Activated gamma-delta T cell treated with anti-CD3 and anti-CD28 coated beads, Interleukin-2, amount 50 U/mL, for 16 hours (primary cell): ENCODE results near the gene SH3TC1.

Experiments used
- DNase-seq: peaks from one replicate; pipeline ENCODE4 v3.0.0-alpha.2; 2020; ENCODE audit warnings: low read depth

SH3TC1 gene

GRCh38 chr4:8242782-8243560, 43.9 kb downstream of the SH3TC1 start:
- no peak for DNase-seq

DNA sequence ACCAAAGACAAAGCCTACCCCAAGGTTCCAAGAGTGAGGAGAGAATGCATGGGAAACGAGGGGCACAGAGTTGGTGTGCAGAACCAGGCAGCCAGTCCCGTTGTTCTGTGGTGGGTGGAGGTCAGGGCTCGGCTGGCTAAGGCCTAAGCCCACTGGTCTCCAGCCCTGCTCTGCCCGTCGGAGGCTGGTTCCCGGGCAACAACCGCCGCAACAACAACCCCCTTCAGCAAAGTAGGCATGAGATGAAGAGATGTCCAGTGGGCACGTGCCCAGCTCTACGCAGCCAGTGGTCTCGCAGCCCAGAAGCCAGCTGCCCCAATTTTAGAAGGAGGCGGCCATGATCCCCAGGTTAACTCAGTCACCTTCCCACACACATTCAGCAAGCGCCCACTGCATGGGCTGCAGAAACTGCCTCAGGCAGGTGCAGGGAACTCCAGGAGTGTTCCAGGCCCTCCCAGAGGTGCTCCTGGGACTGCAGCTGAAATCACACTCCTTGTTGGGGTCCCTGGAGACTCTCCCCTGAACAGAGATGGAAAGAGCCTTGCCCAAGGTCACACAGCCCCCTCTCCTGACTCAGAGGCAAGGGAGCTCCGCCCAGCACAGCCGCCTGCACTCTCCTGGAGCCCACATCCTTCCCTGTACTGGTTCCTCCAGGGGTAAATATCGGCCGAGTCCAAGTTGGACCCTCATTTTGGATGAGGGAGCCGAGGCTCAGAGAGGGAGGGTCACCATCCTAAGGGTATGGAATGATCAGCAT, 45.1 kb downstream of the SH3TC1 start:
- DNase-seq: no peak

- no peak for DNase-seq
These were observed 45.9 kb downstream of the SH3TC1 start for GRCh38 chr4:8244931-8245460.

- DNase-seq: no peak
These were observed 47.1 kb downstream of the SH3TC1 start for GRCh38 chr4:8245884-8246833.

- no peak for DNase-seq
These were observed 48.2 kb downstream of the SH3TC1 start for GRCh38 chr4:8247047-8247930.

DNA sequence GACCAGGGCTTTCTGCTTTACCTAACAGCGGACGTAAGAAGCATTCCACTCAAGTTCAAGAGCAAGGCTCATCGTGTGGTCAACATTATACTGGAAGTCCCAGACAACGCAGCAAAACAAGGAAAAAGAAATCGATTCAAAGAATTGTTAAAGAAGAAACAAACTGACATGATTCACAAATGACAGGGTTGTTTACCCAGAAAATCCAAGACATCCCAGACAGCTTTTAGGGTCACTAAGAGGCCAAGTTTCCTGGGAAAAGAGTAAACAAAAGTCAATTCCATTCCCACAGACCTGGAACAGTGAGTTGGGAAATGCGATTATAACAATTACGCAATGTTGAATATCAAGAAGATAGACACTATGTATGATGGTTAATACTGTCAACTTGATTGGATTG, 49.0 kb downstream of the SH3TC1 start:
- no peak for DNase-seq

- DNase-seq: no peak
These were observed 51.1 kb downstream of the SH3TC1 start for GRCh38 chr4:8250227-8250626.

DNA sequence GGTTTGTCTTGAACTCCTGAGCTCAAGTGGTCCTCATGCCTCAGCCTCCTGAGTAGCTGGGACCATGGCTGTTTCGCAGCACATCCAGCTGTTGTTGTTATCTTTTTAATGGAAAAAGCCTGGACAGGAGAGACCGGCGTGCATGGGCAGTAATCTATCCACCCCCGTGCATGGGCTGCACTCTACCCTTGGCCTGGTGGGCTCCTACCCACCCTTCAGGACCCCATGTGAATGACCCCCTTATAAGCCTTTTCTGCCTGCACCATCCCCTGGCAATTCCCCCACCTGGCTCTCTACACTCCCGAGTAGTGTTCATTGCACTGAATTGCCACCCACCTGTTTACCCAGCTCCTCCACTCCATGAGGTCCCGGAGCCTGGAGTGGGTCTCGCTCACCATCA, 51.5 kb downstream of the SH3TC1 start:
- no peak for DNase-seq

DNA sequence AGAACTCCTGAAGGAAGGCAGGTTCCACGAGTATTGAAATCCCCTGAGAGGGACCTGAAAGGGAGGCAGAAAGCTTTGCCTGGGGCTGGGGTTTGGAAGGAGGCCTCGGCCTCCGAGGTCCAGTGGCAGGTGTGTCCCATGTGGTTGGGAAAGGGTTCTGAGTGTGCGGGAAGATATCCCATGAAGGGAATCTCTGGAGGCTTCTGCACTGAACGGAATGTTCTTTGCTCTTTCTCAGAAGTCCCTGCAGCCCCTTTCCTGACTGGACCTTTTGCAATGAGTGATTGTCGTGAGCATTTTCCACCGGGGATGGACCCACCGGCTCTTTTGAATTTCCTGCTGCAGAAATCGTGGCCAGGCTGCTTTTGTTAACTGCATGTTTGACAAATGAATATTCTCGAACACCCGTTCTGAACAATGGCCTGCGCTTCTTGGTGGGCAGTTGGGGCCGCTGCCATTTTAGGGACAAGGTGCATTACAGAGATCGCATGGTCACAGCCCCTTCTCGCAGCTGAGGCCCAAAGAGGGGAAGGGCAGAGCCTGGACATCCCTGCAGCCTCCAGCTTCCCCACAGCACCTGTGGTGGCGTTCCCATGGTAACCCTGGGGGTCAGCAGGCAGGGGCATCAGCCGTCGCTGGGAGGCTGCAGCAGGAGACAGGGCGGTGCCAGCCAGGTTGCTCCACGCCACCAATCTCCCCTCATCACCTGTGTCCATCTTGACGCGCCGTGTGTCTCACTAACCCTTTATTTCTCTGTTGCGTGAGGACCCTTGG, 52.2 kb downstream of the SH3TC1 start:
- DNase-seq: no peak

DNA sequence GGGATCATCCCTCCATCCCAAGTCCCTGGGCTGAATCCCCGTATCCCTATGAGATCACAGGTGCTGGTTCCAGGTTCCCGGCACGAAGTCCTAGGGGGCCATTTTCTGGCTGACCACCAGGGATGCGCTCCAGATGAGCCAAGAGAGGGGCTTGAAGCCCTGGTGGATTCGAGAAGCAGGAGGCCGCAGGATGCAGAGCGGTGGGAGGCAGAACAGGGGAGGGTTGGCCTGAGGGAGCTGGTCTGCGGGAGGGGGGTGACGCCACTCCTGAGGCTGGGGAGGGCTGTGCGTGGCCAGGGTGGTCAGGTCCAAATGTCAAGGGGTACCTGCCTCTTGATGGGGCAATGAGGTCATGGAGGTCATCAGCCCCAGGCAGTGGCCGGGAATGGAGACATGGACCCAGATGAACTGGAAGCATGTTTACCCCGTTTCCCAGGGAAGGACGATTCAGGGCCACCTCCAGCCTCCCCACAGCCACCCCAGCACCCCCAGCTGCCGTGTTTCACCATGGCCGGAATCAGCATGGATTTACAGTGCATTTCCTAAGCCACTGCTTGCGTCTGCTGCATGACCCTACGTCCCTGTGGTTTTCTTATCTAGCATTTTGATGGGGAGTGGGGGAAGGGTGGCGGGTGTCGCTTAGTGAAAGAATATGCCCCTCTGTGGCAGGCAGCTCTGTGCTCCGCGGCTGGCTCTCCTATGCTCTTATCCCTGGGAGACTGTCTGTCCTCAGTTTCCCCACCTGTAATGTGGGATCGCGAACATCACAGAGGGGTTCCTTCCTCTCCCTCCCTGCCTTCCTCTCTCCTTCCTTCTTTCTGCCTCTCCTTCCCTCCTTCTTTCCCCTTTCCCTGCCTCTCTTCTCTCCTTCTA, 53.4 kb downstream of the SH3TC1 start:
- DNase-seq: no peak

DNA sequence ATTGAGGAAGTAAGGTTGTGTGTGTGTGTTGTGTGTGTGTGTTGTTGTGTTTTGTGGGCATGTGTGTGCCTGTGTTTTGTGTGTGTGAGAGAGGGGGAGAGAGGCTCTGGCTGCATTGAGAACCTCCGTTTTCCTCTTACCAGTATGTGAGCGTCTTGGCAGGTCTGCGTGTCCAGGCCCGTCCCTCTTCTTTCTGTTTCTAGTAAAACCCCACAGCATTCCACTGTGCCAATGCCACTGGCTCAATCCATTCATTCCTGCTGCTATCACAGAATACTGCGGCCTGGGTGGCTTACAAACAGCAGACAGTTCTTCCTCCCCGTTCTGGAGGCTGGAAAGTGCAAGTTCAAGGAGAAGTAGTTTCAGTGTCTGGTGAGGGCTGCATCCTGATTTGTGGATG, 55.0 kb downstream of the SH3TC1 start:
- DNase-seq: no peak

- no peak for DNase-seq
These were observed 56.8 kb downstream of the SH3TC1 start for GRCh38 chr4:8255698-8256441.

GRCh38 chr4:8257854-8258253, 58.8 kb downstream of the SH3TC1 start:
- DNase-seq: no peak

DNA sequence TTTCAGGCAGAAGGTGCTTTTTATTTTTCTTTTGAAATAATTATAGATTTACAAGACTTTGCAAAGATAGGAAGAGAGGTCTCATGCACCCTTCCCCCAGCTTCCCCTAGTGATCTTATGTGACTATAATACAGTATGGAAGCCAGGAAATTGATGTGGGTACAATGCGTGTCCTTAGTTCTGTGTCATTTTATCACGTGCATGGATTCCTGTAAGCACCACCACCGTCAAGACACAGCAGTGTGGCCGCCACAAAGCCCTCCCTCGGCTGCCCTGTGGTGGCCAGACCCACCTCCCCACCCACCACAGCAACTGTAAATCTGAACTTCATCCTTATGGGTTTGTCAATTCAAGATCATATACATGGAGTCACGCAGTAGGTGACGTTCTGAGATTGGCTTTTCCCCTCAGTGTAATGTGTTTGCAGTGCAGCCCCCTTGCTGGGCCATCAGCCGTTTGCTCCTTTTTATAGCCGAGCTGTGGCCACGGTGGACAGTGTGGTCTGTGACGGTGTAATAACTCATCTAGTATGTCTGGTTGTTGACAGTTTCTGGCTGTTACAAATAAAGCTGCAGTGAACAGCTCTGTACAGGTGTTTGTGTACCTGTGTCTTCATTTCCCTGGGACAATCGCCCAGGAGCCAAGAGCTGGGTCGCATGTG, 59.6 kb downstream of the SH3TC1 start:
- no peak for DNase-seq

DNA sequence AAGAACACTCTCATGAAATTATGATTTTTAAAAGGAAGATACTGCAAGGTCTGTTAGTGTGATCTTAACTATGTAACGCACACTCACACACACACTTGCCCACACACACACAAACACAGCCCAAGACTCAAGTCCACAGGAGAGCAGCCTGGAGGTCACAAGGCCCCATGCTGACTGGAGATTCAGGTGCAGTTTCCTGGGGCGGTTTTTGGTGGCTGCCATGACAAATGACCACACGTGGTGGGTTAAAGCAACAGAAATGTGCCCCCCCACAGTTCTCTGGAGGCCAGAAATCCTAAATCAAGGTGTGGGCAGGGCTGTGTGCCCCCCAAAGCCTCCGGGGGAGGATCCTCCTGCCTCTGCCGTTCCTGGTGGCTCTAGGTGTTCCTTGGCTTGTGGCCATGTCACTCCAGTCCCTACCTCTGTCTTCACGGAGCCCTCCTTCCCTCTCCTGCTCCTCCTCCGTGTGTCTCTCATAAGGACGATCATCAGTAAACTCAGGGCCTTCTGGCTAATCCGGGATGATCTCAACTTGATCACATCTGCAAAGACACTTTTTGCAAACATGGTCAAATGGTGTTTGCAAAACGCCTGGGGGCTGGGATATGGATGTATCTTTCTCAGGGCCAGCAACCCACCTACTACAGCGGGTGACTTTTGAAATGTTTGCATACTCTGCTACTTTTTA, 60.8 kb downstream of the SH3TC1 start:
- no peak for DNase-seq

GRCh38 chr4:8260656-8261111, 61.6 kb downstream of the SH3TC1 start:
- no peak for DNase-seq

- no peak for DNase-seq
These were observed 62.9 kb downstream of the SH3TC1 start for GRCh38 chr4:8261851-8262535.
